WTC11 (cell line): ENCODE measurements around the gene RPP40.

Experiments
- CTCF ChIP-seq: fragments of 200-600 bp; IDR thresholded peaks from 2 replicates; pipeline ENCODE4 v1.8.0; 2022; ENCODE audit warnings: antibody characterized with exemption
- PRDM15 ChIP-seq: sonication (generic); formaldehyde crosslinking; IDR thresholded peaks from 2 replicates; pipeline ENCODE4 v1.8.0; 2022; ENCODE audit warnings: missing genetic modification reagents

- TF ChIP-seq PRDM15: no peak
- TF ChIP-seq CTCF: no peak
These were observed 16.4 kb downstream of the RPP40 start for GRCh38 chr6:4987432-4987831.
